Osteocyte (in vitro differentiated cells): ENCODE measurements around the gene NXN. TPM values are rescaled to one million over a fixed set of nuclear protein-coding genes. Genes with fewer than 3 reads are reported as not detected.
A peak's percentile ranks its signal among the peaks of the same experiment; 100 is the strongest.
"Not testable (repeated sequence)": the region's sequence is repeated elsewhere in the genome, so short reads cannot be mapped to it uniquely, and the experiment has no call there.

ENCODE experiments used
- DNase-seq: peaks from one replicate; pipeline ENCODE4 v3.0.0; 2021; ENCODE audit warnings: mixed read lengths; ENCODE audit not compliant: unreplicated experiment; ENCODE audit errors: extremely low spot score
- H3K27ac Mint-ChIP-seq: one replicate; pipeline ENCODE4 v1.8.0; 2021; ENCODE audit warnings: mild to moderate bottlenecking, mixed read lengths; ENCODE audit not compliant: unreplicated experiment
- H3K27me3 Mint-ChIP-seq: one replicate; pipeline ENCODE4 v1.8.0; 2021; ENCODE audit warnings: mixed read lengths; ENCODE audit not compliant: unreplicated experiment
- H3K36me3 Mint-ChIP-seq: one replicate; pipeline ENCODE4 v1.8.0; 2021; ENCODE audit warnings: mixed read lengths; ENCODE audit not compliant: unreplicated experiment
- H3K4me1 Mint-ChIP-seq: one replicate; pipeline ENCODE4 v1.8.0; 2021; ENCODE audit warnings: mixed read lengths; ENCODE audit not compliant: unreplicated experiment
- H3K4me3 Mint-ChIP-seq: one replicate; pipeline ENCODE4 v1.8.0; 2021; ENCODE audit warnings: mild to moderate bottlenecking, moderate library complexity, mixed read lengths; ENCODE audit not compliant: unreplicated experiment
- H3K9me3 Mint-ChIP-seq: one replicate; pipeline ENCODE4 v1.8.0; 2021; ENCODE audit warnings: mixed read lengths; ENCODE audit not compliant: unreplicated experiment
- CTCF ChIP-seq: fragments of 200-600 bp; sonication (generic); IDR thresholded peaks from 2 replicates; pipeline ENCODE4 v1.5.0; 2021; ENCODE audit warnings: antibody characterized with exemption, mild to moderate bottlenecking, moderate library complexity
- total RNA-seq: library from RNA; stranded (reverse); gene quantifications from 2 replicates; pipeline ENCODE4 v1.2.1, GENCODE V29; 2021

Gene NXN
- total RNA-seq, 1 donor from 2014 or later, result 123 TPM

DNA sequence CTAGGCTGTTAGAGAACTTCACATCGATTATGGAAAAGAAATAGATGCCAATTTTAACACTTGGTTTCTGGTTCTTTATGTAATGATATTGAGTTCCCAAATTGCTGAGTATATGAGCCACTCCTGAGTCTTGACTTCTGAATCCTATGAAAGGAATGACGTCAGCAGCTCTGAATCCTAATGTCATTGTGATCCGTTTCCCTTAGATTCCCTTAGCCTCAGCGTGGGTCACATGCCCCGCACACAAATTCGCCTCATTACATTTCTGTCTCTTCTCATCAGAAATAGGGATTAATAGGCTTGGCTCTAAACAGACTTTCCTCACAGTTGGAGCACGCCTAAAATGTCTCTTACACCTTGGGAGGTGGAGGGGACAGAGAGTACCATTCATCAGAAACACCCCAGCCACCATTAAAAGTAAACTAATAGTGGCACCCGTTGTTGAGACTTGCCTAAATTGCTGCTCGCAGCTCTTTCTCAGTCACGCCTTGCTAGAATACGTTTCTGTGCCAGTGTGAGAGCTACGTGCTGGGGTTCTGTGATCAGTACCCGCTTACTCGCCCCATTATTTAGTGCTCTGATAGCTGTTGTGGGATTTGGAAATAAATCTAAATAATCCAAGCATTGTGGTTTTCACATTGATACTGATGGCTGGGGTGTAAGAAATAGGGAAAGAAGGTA, 190.3 kb downstream of the NXN start:
- no peak for TF ChIP-seq CTCF
- no peak overlapping the region for H3K4me3 Mint-ChIP-seq

GRCh38 chr17:788551-788950, 191.0 kb downstream of the NXN start:
- no peak for DNase-seq
- no peak for TF ChIP-seq CTCF
- H3K9me3 Mint-ChIP-seq, result no peaks in the 10 kb centered on the region
- peaks cover 4% of the 10 kb centered on the region for H3K36me3 Mint-ChIP-seq
- no peak overlapping the region for H3K4me3 Mint-ChIP-seq
- no peak overlapping the region for H3K27ac Mint-ChIP-seq
- no peaks in the 10 kb centered on the region for H3K27me3 Mint-ChIP-seq
- H3K4me1 Mint-ChIP-seq, result peaks cover 6% of the 10 kb centered on the region

More for the DNA sequence above, 190.3 kb downstream of the NXN start:
- H3K4me1 Mint-ChIP-seq, result peaks cover 2% of the 10 kb centered on the region
- peak overlapping the region; percentile 4 for H3K27ac Mint-ChIP-seq
- DNase-seq, result no peak
- no peaks in the 10 kb centered on the region for H3K27me3 Mint-ChIP-seq
- H3K9me3 Mint-ChIP-seq, result no peaks in the 10 kb centered on the region
- H3K36me3 Mint-ChIP-seq, result peaks cover 4% of the 10 kb centered on the region

- peaks cover 14% of the 10 kb centered on the region for H3K4me1 Mint-ChIP-seq
- no peak overlapping the region for H3K4me3 Mint-ChIP-seq
- H3K27me3 Mint-ChIP-seq, result no peaks in the 10 kb centered on the region
- no peaks in the 10 kb centered on the region for H3K9me3 Mint-ChIP-seq
- TF ChIP-seq CTCF, result no peak
- no peak for DNase-seq
- H3K36me3 Mint-ChIP-seq, result peaks cover 4% of the 10 kb centered on the region
- H3K27ac Mint-ChIP-seq, result no peak overlapping the region
Observed at GRCh38 chr17:787641-788221, 191.8 kb downstream of the NXN start.

GRCh38 chr17:785901-786300, 193.7 kb downstream of the NXN start:
- not testable (repeated sequence) for H3K9me3 Mint-ChIP-seq, DNase-seq, H3K36me3 Mint-ChIP-seq, H3K27ac Mint-ChIP-seq, H3K4me3 Mint-ChIP-seq, H3K27me3 Mint-ChIP-seq
- peaks cover 24% of the 10 kb centered on the region for H3K4me1 Mint-ChIP-seq

GRCh38 chr17:784143-784542, 195.4 kb downstream of the NXN start:
- no peak for DNase-seq
- H3K27me3 Mint-ChIP-seq, result no peaks in the 10 kb centered on the region
- H3K36me3 Mint-ChIP-seq, result peaks cover 2% of the 10 kb centered on the region
- H3K9me3 Mint-ChIP-seq, result no peaks in the 10 kb centered on the region
- H3K4me1 Mint-ChIP-seq, result peaks cover 27% of the 10 kb centered on the region
- no peak overlapping the region for H3K27ac Mint-ChIP-seq
- no peak for TF ChIP-seq CTCF
- H3K4me3 Mint-ChIP-seq, result peak overlapping the region; percentile 95
